PC-3 (cell line): ENCODE measurements around the gene PEX14. TPM values are rescaled to one million over a fixed set of nuclear protein-coding genes. Genes with fewer than 3 reads are reported as not detected.

Experiments used
- ATAC-seq: fragments of 200-7000 bp; cut with Tn5 transposase; 2 replicates; pipeline ENCODE4 v1.9.1; 2020; ENCODE audit warnings: mild to moderate bottlenecking, moderate library complexity
- BruUV-seq: library from RNA; stranded (reverse); fragments of 400-500 nt; replicated peaks from 2 replicates; lab custom pipeline; 2021; lab: Mats Ljungman, UMichigan
- CTCF ChIA-PET: fragments of 300-600 bp; sonication (Branson Sonifier 250); formaldehyde crosslinking; loops from one replicate; lab custom pipeline; 2022; ENCODE audit warnings: antibody characterized with exemption; lab: Charles Lee
- POLR2A ChIA-PET: fragments of 300-600 bp; sonication (Branson Sonifier 250); formaldehyde crosslinking; loops from one replicate; lab custom pipeline; 2022; ENCODE audit warnings: antibody characterized with exemption; ENCODE audit not compliant: unreplicated experiment; lab: Charles Lee
- DNase-seq: peaks from one replicate; pipeline ENCODE4 v3.0.0-alpha.2; 2015
- H2AFZ ChIP-seq: fragments of 300-600 bp; sonication (generic); 2 replicates; pipeline ENCODE4 v1.6.0; 2016; ENCODE audit warnings: antibody characterized with exemption, low read length
- H3F3A ChIP-seq: fragments of 300-600 bp; sonication (generic); one replicate; pipeline ENCODE4 v1.6.0; 2017; ENCODE audit warnings: antibody characterized with exemption, low read length, control low read depth, mild to moderate bottlenecking; ENCODE audit not compliant: unreplicated experiment
- H3K27ac ChIP-seq: fragments of 300-600 bp; sonication (generic); 2 replicates; pipeline ENCODE4 v1.5.1; 2016; ENCODE audit warnings: mild to moderate bottlenecking, low read length
- H3K27me3 ChIP-seq: fragments of 300-600 bp; sonication (generic); 2 replicates; pipeline ENCODE4 v1.6.1; 2016; ENCODE audit warnings: low read length, mixed read lengths
- H3K36me3 ChIP-seq: fragments of 300-600 bp; sonication (generic); 2 replicates; pipeline ENCODE4 v1.6.1; 2016; ENCODE audit warnings: low read depth, mixed run types, low read length, mixed read lengths
- H3K4me1 ChIP-seq: fragments of 300-600 bp; sonication (generic); 2 replicates; pipeline ENCODE4 v1.5.1; 2016; ENCODE audit warnings: low read length; ENCODE audit not compliant: insufficient read depth
- H3K4me2 ChIP-seq: fragments of 300-600 bp; sonication (generic); 2 replicates; pipeline ENCODE4 v1.6.0; 2016; ENCODE audit warnings: low read length
- H3K4me3 ChIP-seq: fragments of 300-600 bp; sonication (generic); 2 replicates; pipeline ENCODE4 v1.5.1; 2016; ENCODE audit warnings: mild to moderate bottlenecking, low read length, mixed read lengths
- H3K79me2 ChIP-seq: fragments of 300-600 bp; sonication (generic); 2 replicates; pipeline ENCODE4 v1.6.1; 2017; ENCODE audit warnings: low read length, mixed read lengths
- H3K9ac ChIP-seq: fragments of 300-600 bp; sonication (generic); 2 replicates; pipeline ENCODE4 v1.6.0; 2016; ENCODE audit warnings: mild to moderate bottlenecking, low read length
- H3K9me2 ChIP-seq: fragments of 300-600 bp; sonication (generic); replicated peaks from 2 replicates; pipeline ENCODE4 v1.6.1; 2016; ENCODE audit warnings: mixed run types, low read length, mixed read lengths
- H3K9me3 ChIP-seq: fragments of 300-600 bp; sonication (generic); 2 replicates; pipeline ENCODE4 v1.6.1; 2016; ENCODE audit warnings: low read length, mixed read lengths
- H4K20me1 ChIP-seq: fragments of 300-600 bp; sonication (generic); 2 replicates; pipeline ENCODE4 v1.6.1; 2016; ENCODE audit warnings: low read length, mixed read lengths
- CTCF ChIP-seq: fragments of 300-600 bp; sonication (generic); conservative IDR thresholded peaks from 2 replicates; pipeline ENCODE4 v1.5.1; 2017; ENCODE audit warnings: antibody characterized with exemption, low read depth, mild to moderate bottlenecking, low read length
- EZH2 ChIP-seq: fragments of 300-600 bp; sonication (generic); IDR thresholded peaks from one replicate; pipeline ENCODE4 v1.6.1; 2017; ENCODE audit warnings: antibody characterized with exemption, mild to moderate bottlenecking, low read length; ENCODE audit not compliant: unreplicated experiment
- EZH2phosphoT487 ChIP-seq: fragments of 300-600 bp; sonication (generic); IDR thresholded peaks from 2 replicates; pipeline ENCODE4 v1.6.1; 2018; ENCODE audit warnings: mild to moderate bottlenecking, antibody characterized with exemption, low read length, borderline replicate concordance
- intact Hi-C: fragments of 100-400 bp; cut with micrococcal nuclease; formaldehyde crosslinking; loops from 2 replicates; pipeline ENCODE4 v1.9.0; 2023
- total RNA-seq: library from RNA; depleted of rRNA; stranded (reverse); fragments of >200 nt; gene quantifications from 2 replicates; pipeline ENCODE4 v1.2.3, GENCODE V29; 2014

The PEX14 gene
- total RNA-seq, 1 experiment from 2014 or later: 24.9 TPM

DNA sequence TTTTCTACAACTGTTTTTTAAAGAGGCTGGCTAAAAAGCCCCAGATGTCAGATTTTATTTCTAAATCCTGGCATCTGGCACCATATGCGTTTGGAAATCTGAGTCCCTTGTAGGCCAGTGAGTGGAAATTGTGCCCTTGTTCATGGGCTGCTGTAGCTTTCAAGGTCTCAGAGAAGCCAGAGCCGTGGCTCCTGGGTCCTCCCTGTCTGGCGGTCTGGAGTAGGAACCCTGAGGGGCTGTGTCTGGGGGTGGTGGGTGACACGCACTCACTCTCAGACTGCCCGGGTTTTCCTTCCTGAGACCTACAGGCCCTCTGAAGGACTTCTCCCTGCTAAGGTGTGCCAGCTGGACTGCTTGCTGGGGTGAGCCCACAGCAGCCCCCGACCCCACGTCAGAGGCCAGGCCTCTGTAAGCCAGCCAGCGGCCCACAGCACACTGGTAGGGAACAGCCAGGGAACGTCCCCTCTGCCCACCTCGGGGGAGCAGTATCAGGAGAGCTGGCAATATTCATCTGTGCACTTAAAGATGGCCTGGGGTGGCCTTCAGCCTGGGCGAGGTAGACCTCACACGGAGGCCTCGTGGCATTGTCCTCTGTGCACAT, 151.5 kb downstream of the PEX14 start:
- Histone ChIP-seq H3K9me2 (no peaks in the 10 kb centered on the region), H3K27me3 (no peaks in the 10 kb centered on the region), H4K20me1 (no peaks in the 10 kb centered on the region), H3F3A (no peaks in the 10 kb centered on the region), H3K4me2 (no peak overlapping the region), H3K36me3 (no peaks in the 10 kb centered on the region; the same call in 1 of the 2 replicates), H3K9ac (no peak overlapping the region), H3K27ac (no peak overlapping the region), H3K79me2 (no peaks in the 10 kb centered on the region), H3K9me3 (no peaks in the 10 kb centered on the region), H2AFZ (no peak overlapping the region), H3K4me1 (no peaks in the 10 kb centered on the region), H3K4me3 (no peak overlapping the region)
- no TSS peak for BruUV-seq
- POLR2A ChIA-PET: no interaction called here
- no peak for TF ChIP-seq EZH2
- TF ChIP-seq EZH2phosphoT487: no peak
- no peak for TF ChIP-seq CTCF
- DNase-seq (no peak), ATAC-seq (no peak)
- intact Hi-C loops: no loop called here
- CTCF ChIA-PET: no interaction called here

- BruUV-seq: no TSS peak
- Histone ChIP-seq H3K27me3 (no peaks in the 10 kb centered on the region), H3K79me2 (no peaks in the 10 kb centered on the region), H2AFZ (no peak overlapping the region), H3K9me3 (no peaks in the 10 kb centered on the region), H3K4me3 (no peak overlapping the region), H3K27ac (no peak overlapping the region), H3K9ac (no peak overlapping the region), H3F3A (no peaks in the 10 kb centered on the region), H3K4me1 (no peaks in the 10 kb centered on the region), H3K9me2 (no peaks in the 10 kb centered on the region), H3K4me2 (no peak overlapping the region), H3K36me3 (no peaks in the 10 kb centered on the region; the same call in 1 of the 2 replicates), H4K20me1 (no peaks in the 10 kb centered on the region)
- no peak for ATAC-seq
- no peak for DNase-seq
- intact Hi-C loops: no loop called here
- POLR2A ChIA-PET: no interaction called here
- TF ChIP-seq CTCF (no peak), EZH2 (no peak), EZH2phosphoT487 (no peak)
- CTCF ChIA-PET: no interaction called here
Measured at GRCh38 chr1:10626791-10627410, 152.2 kb downstream of the PEX14 start.

- BruUV-seq: no TSS peak
Measured at GRCh38 chr1:10628685-10629084, 153.9 kb downstream of the PEX14 start.

More at GRCh38 chr1:10628685-10629084, 153.9 kb downstream of the PEX14 start:
- no peak for TF ChIP-seq CTCF
- no peak for TF ChIP-seq EZH2
- TF ChIP-seq EZH2phosphoT487: no peak
- Histone ChIP-seq H2AFZ (no peak overlapping the region), H3K27ac (no peak overlapping the region), H3K4me1 (no peaks in the 10 kb centered on the region), H3F3A (no peaks in the 10 kb centered on the region), H3K9me2 (no peaks in the 10 kb centered on the region), H3K4me3 (no peak overlapping the region), H4K20me1 (no peaks in the 10 kb centered on the region), H3K9me3 (no peaks in the 10 kb centered on the region), H3K4me2 (no peak overlapping the region), H3K79me2 (no peaks in the 10 kb centered on the region), H3K27me3 (no peaks in the 10 kb centered on the region), H3K36me3 (no peaks in the 10 kb centered on the region; the same call in 1 of the 2 replicates), H3K9ac (no peak overlapping the region)
- ATAC-seq: no peak
- DNase-seq: no peak
- ChIA-PET CTCF (no interaction called here), POLR2A (no interaction called here)
- intact Hi-C loops: no loop called here
